AG04450 (cell line): Measurements from ENCODE around the gene GPC6. TPM values are rescaled to one million over a fixed set of nuclear protein-coding genes. Genes with fewer than 3 reads are reported as not detected.

Source experiments
- CTCF ChIA-PET: fragments of 300-600, 350-600 bp; formaldehyde crosslinking; extraction: SDS; loops from one replicate; lab custom pipeline; 2022; ENCODE audit warnings: antibody characterized with exemption, inconsistent platforms; lab: Charles Lee
- POLR2A ChIA-PET: fragments of 350-600 bp; formaldehyde crosslinking; extraction: SDS; loops from one replicate; lab custom pipeline; 2021; ENCODE audit warnings: antibody characterized with exemption, inconsistent platforms; lab: Yijun Ruan, JAX
- DNase-seq: peaks from one replicate; pipeline ENCODE4 v3.0.0-alpha.2; 2011; ENCODE audit warnings: low read depth, low spot score
- H3K27ac ChIP-seq: one replicate; pipeline ENCODE4 v1.5.1; 2012; ENCODE audit warnings: low read depth, low read length, control low read depth
- H3K27me3 ChIP-seq: one replicate; pipeline ENCODE4 v1.6.0; 2012; ENCODE audit warnings: low read length; ENCODE audit not compliant: control insufficient read depth, insufficient read depth
- H3K4me3 ChIP-seq: 2 replicates; pipeline ENCODE4 v1.5.1; 2011; ENCODE audit warnings: mild to moderate bottlenecking, low read depth, low read length, control low read depth
- H3K9me3 ChIP-seq: 2 replicates; pipeline ENCODE4 v1.5.1; 2012; ENCODE audit warnings: low read length; ENCODE audit not compliant: control insufficient read depth, insufficient read depth
- CTCF ChIP-seq: IDR thresholded peaks from 2 replicates; pipeline ENCODE4 v1.5.1; 2011; ENCODE audit warnings: low read depth, low read length, control low read depth, inconsistent platforms
- polyA plus RNA-seq: library from polyadenylated mRNA; depleted of rRNA; stranded (reverse); fragments of >200 nt; gene quantifications from 2 replicates; pipeline ENCODE4 v1.2.3, GENCODE V29; 2011

Gene GPC6
- polyA plus RNA-seq, 1 experiment: 40.4 TPM

GRCh38 chr13:94333131-94333820 is 1106.7 kb downstream of the GPC6 start:
- ChIA-PET POLR2A (no interaction called here), CTCF (no interaction called here)

DNA sequence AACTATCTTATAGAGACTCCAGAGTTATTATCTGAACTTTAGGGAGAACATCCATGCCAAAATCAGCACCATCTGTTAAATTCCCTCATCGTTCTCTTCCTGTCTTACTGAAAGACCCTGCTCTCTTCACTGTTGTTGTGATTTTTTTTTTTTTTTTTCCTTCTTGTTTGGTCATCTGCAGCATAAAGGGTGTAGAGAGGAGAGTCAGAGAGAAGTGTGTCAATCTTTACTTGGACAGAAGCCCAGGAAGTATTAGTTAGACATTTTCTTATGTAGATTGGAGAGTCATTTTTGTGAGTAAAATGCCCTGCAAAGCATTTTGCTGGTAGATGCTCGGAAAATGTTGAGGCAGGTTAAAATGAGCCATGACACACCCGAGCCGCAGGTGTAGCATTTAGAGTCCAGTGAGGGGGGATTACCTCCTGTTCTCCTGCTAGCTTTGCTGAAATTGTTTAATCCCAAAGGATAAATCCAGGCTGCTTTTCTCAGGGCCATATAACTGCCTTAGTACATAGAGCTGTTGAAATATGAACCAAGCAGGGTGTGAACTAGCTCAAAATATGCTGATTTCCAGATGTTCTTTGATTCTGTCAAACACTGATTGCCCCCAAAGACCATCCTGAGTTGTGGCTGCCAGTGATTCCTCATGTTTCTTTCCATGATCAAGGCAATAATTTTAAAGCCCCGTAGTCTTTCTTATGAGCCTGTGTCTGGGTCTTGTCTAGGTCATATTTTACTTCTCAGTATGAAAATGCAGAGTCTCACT is 1109.3 kb downstream of the GPC6 start:
- ChIA-PET CTCF (interaction anchor here (1.0 kb wide), 1 partner anchor 12 kb away, joined by 3 read pairs; no protein-coding TSS in a partner anchor), POLR2A (no interaction called here)
- no peak overlapping the region for H3K27ac ChIP-seq
- no peak for DNase-seq
- no peaks in the 10 kb centered on the region for H3K27me3 ChIP-seq
- no peak overlapping the region for H3K4me3 ChIP-seq
- no peak for TF ChIP-seq CTCF
- no peaks in the 10 kb centered on the region for H3K9me3 ChIP-seq

More at GRCh38 chr13:94333131-94333820, 1106.7 kb downstream of the GPC6 start:
- Histone ChIP-seq H3K4me3 (no peak overlapping the region), H3K27ac (peak overlapping the region; percentile 25), H3K9me3 (no peaks in the 10 kb centered on the region), H3K27me3 (no peaks in the 10 kb centered on the region)
- TF ChIP-seq CTCF: no peak
- DNase-seq: no peak

DNA sequence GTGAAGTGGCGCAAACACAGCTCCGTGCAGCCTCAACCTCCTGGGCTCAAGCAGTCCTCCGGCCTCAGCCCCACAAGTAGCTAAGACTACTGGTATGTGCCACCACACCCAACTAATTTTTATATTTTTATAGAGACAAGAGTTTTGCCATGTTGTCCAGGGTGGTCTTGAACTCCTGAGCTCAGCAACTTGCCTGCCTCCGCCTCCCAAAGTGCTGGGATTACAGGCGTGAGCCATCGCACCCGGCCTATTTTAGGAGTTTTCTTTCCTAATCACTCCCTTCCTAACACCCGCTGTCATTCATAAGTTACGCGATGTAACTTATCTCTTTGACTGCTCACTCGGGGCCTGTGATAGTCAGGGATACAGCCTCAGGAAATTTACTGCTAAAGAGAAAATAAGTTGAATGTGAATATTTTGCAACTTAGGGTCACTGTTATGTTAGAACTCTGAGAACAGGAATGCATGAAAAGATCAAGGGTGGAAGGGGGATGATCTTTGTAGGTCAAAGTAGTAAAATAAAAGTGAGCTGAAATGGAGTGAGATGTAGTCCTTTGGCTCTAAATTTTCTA is 1112.6 kb downstream of the GPC6 start:
- DNase-seq: no peak
- Histone ChIP-seq H3K4me3 (no peak overlapping the region), H3K9me3 (no peaks in the 10 kb centered on the region), H3K27ac (no peak overlapping the region), H3K27me3 (no peaks in the 10 kb centered on the region)
- TF ChIP-seq CTCF: no peak
- CTCF ChIA-PET: interaction anchor here (0.7 kb wide), 1 partner anchor 317 kb away, joined by 7 read pairs; no protein-coding TSS in a partner anchor
- POLR2A ChIA-PET: no interaction called here

DNA sequence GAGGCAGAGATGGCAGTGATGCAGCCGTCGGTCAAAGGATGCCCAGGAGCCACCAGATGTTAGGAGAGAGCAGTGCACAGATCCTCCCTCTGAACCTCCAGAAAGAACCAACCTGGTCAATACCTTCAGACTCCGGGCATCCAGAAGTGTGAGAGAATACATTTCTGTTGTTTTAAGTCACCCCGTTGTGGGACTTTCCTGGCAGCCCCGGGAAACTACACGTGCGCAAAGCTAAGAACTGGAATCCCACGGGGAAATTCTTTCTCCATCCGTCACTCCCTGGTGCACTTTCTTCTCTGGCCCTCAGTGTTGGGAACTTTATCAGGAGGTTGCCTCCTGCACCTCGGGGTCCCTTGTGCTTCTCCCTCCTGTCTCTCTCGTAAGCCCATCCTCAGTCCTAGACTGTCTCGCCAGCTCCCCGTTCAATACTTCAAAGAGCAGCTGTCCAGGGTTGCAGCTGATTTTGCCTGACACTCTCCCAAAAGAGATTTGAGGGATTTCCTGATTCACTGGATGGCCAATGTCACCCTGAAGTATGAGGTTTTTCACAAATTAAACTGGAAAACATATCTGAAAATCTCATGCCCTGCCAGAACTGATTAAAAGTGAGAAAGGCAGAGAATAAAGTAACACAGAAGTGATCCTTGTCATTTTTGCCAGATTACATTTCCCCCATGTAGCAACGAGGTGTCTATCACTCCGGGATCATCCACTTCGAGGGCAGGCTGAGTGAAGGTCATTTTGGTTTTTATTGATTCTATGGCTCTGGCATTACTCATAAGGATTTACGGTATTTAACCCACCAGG is 1116.0 kb downstream of the GPC6 start:
- ChIA-PET CTCF (interaction anchor here (0.6 kb wide), 1 partner anchor 275 kb away, joined by 4 read pairs; no protein-coding TSS in a partner anchor), POLR2A (no interaction called here)
- H3K4me3 ChIP-seq: no peak overlapping the region
- no peaks in the 10 kb centered on the region for H3K27me3 ChIP-seq
- TF ChIP-seq CTCF: no peak
- H3K9me3 ChIP-seq: no peaks in the 10 kb centered on the region
- DNase-seq: no peak
- no peak overlapping the region for H3K27ac ChIP-seq
